ENCODE measurements around the gene CNNM3. TPM values are rescaled to one million over a fixed set of nuclear protein-coding genes. Genes with fewer than 3 reads are reported as not detected.
"Not testable (repeated sequence)": the region's sequence is repeated elsewhere in the genome, so short reads cannot be mapped to it uniquely, and the experiment has no call there.

The CNNM3 gene
- polyA plus RNA-seq, 6 donors from 2014 or later, result 4.3 to 16.3 (median 6.1) TPM

GRCh38 chr2:96788442-96789244 is 27.4 kb upstream of the CNNM3 start:
- no peaks in the 10 kb centered on the region for H3K27me3 Mint-ChIP-seq
- no peaks in the 10 kb centered on the region for H3K36me3 Mint-ChIP-seq
- no peak overlapping the region for H3K4me3 Mint-ChIP-seq
- H3K4me1 Mint-ChIP-seq, result peaks cover 7 to 16% (median 14%) of the 10 kb centered on the region in 3 donors
- ATAC-seq (ENCODE audit: low read depth in 2 of 2) (no peak), DNase-seq (no peak)
- no peak overlapping the region for H3K27ac Mint-ChIP-seq
- no peaks in the 10 kb centered on the region for H3K9me3 Mint-ChIP-seq

GRCh38 chr2:96789245-96789617 is 26.8 kb upstream of the CNNM3 start:
- Mint-ChIP-seq H3K27ac (no peak overlapping the region), H3K27me3 (no peaks in the 10 kb centered on the region), H3K4me1 (peaks cover 7 to 18% (median 11%) of the 10 kb centered on the region in 3 donors), H3K36me3 (no peaks in the 10 kb centered on the region), H3K9me3 (no peaks in the 10 kb centered on the region), H3K4me3 (no peak overlapping the region)
- no peak for ATAC-seq (ENCODE audit: low read depth in 2 of 2)
- DNase-seq, result no peak

GRCh38 chr2:96792772-96793749 is 23.0 kb upstream of the CNNM3 start:
- peaks cover 7 to 18% (median 7%) of the 10 kb centered on the region in 3 donors for H3K4me1 Mint-ChIP-seq
- no peaks in the 10 kb centered on the region for H3K36me3 Mint-ChIP-seq
- H3K9me3 Mint-ChIP-seq, result no peaks in the 10 kb centered on the region
- DNase-seq (no peak), ATAC-seq (ENCODE audit: low read depth in 2 of 2) (no peak)
- H3K4me3 Mint-ChIP-seq, result no peak overlapping the region
- H3K27ac Mint-ChIP-seq, result peak overlapping the region in 5 of 6 donors; percentile 16 to 80 (median 49)
- no peaks in the 10 kb centered on the region for H3K27me3 Mint-ChIP-seq

- Mint-ChIP-seq H3K4me3 (no peak overlapping the region), H3K9me3 (no peaks in the 10 kb centered on the region), H3K27me3 (no peaks in the 10 kb centered on the region), H3K27ac (peak overlapping the region in 2 of 6 donors; percentile 39 to 69), H3K4me1 (peaks cover 5 to 14% (median 5%) of the 10 kb centered on the region in 3 donors), H3K36me3 (peaks cover 0 to 8% of the 10 kb centered on the region in 2 donors)
- ATAC-seq (ENCODE audit: low read depth in 2 of 2) (no peak), DNase-seq (no peak)
Observed at GRCh38 chr2:96795076-96795475, 21.0 kb upstream of the CNNM3 start.

- not testable (repeated sequence) for H3K27me3 Mint-ChIP-seq; H3K9me3 Mint-ChIP-seq; H3K27ac Mint-ChIP-seq; ATAC-seq (ENCODE audit: low read depth in 2 of 2); DNase-seq; H3K36me3 Mint-ChIP-seq
- H3K4me1 Mint-ChIP-seq, result peaks cover 5 to 14% (median 5%) of the 10 kb centered on the region in 3 donors
- H3K4me3 Mint-ChIP-seq, result peak overlapping the region in 1 of 8 donors; percentile 25
Observed at GRCh38 chr2:96796497-96796896, 19.6 kb upstream of the CNNM3 start.

GRCh38 chr2:96797066-96797625 is 18.9 kb upstream of the CNNM3 start:
- Mint-ChIP-seq H3K4me1 (peaks cover 5 to 14% (median 5%) of the 10 kb centered on the region in 3 donors), H3K27ac (no peak overlapping the region), H3K4me3 (no peak overlapping the region), H3K9me3 (no peaks in the 10 kb centered on the region), H3K27me3 (no peaks in the 10 kb centered on the region), H3K36me3 (peaks cover 0 to 8% of the 10 kb centered on the region in 2 donors)
- ATAC-seq (ENCODE audit: low read depth in 2 of 2), result no peak
- no peak for DNase-seq

- H3K27me3 Mint-ChIP-seq, result no peaks in the 10 kb centered on the region
- H3K27ac Mint-ChIP-seq, result peak overlapping the region in 3 of 6 donors; percentile 7 to 56 (median 52)
- DNase-seq, result no peak
- H3K36me3 Mint-ChIP-seq, result peaks cover 0 to 8% of the 10 kb centered on the region in 2 donors
- no peak for ATAC-seq (ENCODE audit: low read depth in 2 of 2)
- no peaks in the 10 kb centered on the region for H3K9me3 Mint-ChIP-seq
- no peaks in the 10 kb centered on the region for H3K4me1 Mint-ChIP-seq
- H3K4me3 Mint-ChIP-seq, result peak overlapping the region in 1 of 8 donors; percentile 29
Observed at GRCh38 chr2:96798733-96799622, 17.1 kb upstream of the CNNM3 start.

- H3K4me1 Mint-ChIP-seq, result no peaks in the 10 kb centered on the region
- no peak overlapping the region for H3K27ac Mint-ChIP-seq
- H3K4me3 Mint-ChIP-seq, result peak overlapping the region in 1 of 8 donors; percentile 29
Observed at GRCh38 chr2:96799623-96799935, 16.5 kb upstream of the CNNM3 start.

GRCh38 chr2:96800061-96801004 is 15.7 kb upstream of the CNNM3 start:
- H3K4me3 Mint-ChIP-seq, result peak overlapping the region in 1 of 8 donors; percentile 35
- no peaks in the 10 kb centered on the region for H3K9me3 Mint-ChIP-seq
- H3K36me3 Mint-ChIP-seq, result peaks cover 0 to 8% of the 10 kb centered on the region in 2 donors
- H3K27me3 Mint-ChIP-seq, result no peaks in the 10 kb centered on the region
- no peak for DNase-seq
- ATAC-seq (ENCODE audit: low read depth in 2 of 2), result peak; percentile 30 to 42
- no peaks in the 10 kb centered on the region for H3K4me1 Mint-ChIP-seq
- no peak overlapping the region for H3K27ac Mint-ChIP-seq

More at GRCh38 chr2:96799623-96799935, 16.5 kb upstream of the CNNM3 start:
- ATAC-seq (ENCODE audit: low read depth in 2 of 2), result no peak
- no peaks in the 10 kb centered on the region for H3K9me3 Mint-ChIP-seq
- peaks cover 0 to 8% of the 10 kb centered on the region in 2 donors for H3K36me3 Mint-ChIP-seq
- DNase-seq, result no peak
- no peaks in the 10 kb centered on the region for H3K27me3 Mint-ChIP-seq

- ATAC-seq (ENCODE audit: low read depth in 2 of 2) (peak; percentile 91 to 94), DNase-seq (peak; percentile 63)
- Mint-ChIP-seq H3K27me3 (no peaks in the 10 kb centered on the region), H3K9me3 (no peaks in the 10 kb centered on the region), H3K36me3 (peaks cover 0 to 8% of the 10 kb centered on the region in 2 donors), H3K27ac (no peak overlapping the region), H3K4me3 (no peak overlapping the region), H3K4me1 (peaks cover 1 to 2% (median 2%) of the 10 kb centered on the region in 3 donors)
Observed at GRCh38 chr2:96801005-96801785, 14.9 kb upstream of the CNNM3 start.

All from naive B cell (primary cell).